Uterus (tissue), 4 donors: ENCODE data around the gene GLRA3. TPM values are rescaled to one million over a fixed set of nuclear protein-coding genes. Genes with fewer than 3 reads are reported as not detected.
"Not testable (repeated sequence)": the region's sequence is repeated elsewhere in the genome, so short reads cannot be mapped to it uniquely, and the experiment has no call there.

Experiments
- DNase-seq, 2 donors: peaks; one replicate each; pipeline ENCODE4 v3.0.0-alpha.2; 2019 to 2020
- H3K27ac ChIP-seq, 2 donors: fragments of 200-600 bp; sonication (generic); 1 replicate in 1 of 2; 2 replicates in 1 of 2; pipeline ENCODE4 v1.5.1; 2016 to 2018
- H3K27me3 ChIP-seq, 2 donors: fragments of 200-600 bp; sonication (generic); one replicate each; pipeline ENCODE4 v1.5.1; 2018 to 2019; ENCODE audit warnings: control low read depth in 1 of 2
- H3K36me3 ChIP-seq, 2 donors: fragments of 200-600 bp; sonication (generic); one replicate each; pipeline ENCODE4 v1.5.1; 2019; ENCODE audit warnings: control low read depth in 1 of 2
- H3K4me1 ChIP-seq, 2 donors: fragments of 200-600 bp; sonication (generic); one replicate each; pipeline ENCODE4 v1.5.1; 2018 to 2019; ENCODE audit warnings: control low read depth in 1 of 2
- H3K4me3 ChIP-seq, 2 donors: fragments of 200-600 bp; sonication (generic); 1 replicate in 1 of 2; 2 replicates in 1 of 2; pipeline ENCODE4 v1.5.1; 2018 to 2019; ENCODE audit warnings: mild to moderate bottlenecking in 1 of 2
- H3K9me3 ChIP-seq, 2 donors: fragments of 200-600 bp; sonication (generic); one replicate each; pipeline ENCODE4 v1.5.1; 2019; ENCODE audit warnings: control low read depth in 1 of 2
- POLR2A ChIP-seq, 2 donors: fragments of 450-650 bp; IDR thresholded peaks; one replicate each; pipeline ENCODE4 v1.6.1; 2016; ENCODE audit warnings: antibody characterized with exemption in 2 of 2, mild to moderate bottlenecking in 1 of 2, moderate library complexity in 1 of 2
- intact Hi-C: fragments of 100-400 bp; cut with DNase I; formaldehyde crosslinking; loops from one replicate; pipeline ENCODE4 v1.15.1; 2023; ENCODE audit warnings: low total_unique reads
- total RNA-seq, 4 donors: library from RNA; depleted of rRNA in 3 of 4; stranded (reverse); fragments of >200 nt in 3 of 4; gene quantifications; one replicate each; pipeline versions ENCODE4 v1.1.0 to v1.2.4, GENCODE V29; 2014 to 2023
- TF ChIP-seq, protein P1 (sequence below), 4 experiments: fragments of 200-600 bp in 2 of 4; fragments of 450-650 bp in 2 of 4; sonication (generic) in 2 of 4; IDR thresholded peaks; one replicate each; pipeline ENCODE4 v1.5.1; 2016 to 2019; ENCODE audit warnings: antibody characterized with exemption in 4 of 4, mild to moderate bottlenecking in 2 of 4, moderate library complexity in 1 of 4
- donor health status: DM: yes; HTN: yes; CAD: no.

GLRA3 gene
- total RNA-seq, 4 donors from 2014 or later, result 0.09 to 0.41 TPM; not detected in 2

DNA sequence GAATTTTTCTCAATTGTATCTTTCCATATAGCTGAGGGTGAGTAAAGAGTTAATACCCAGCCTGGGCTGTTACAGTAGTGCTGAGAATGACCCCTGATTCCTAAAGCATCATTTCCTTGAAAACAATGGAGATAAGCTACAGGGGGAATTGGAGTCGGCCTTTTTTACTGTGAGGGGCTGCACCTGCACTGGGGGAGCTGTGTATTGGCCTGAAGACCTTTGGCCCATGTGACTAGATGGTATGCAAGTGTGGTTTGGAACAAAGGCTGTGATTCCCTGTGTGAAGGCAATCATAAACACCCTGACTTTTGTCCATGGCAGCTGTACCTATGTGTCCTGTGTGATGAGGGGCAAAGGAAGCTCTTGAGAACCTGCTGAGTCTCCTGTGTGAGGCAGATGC lies 182.7 kb downstream of the GLRA3 start:
- Histone ChIP-seq H3K9me3 (no peaks in the 10 kb centered on the region), H3K4me3 (no peak overlapping the region), H3K27ac (no peak overlapping the region), H3K27me3 (no peaks in the 10 kb centered on the region), H3K4me1 (no peaks in the 10 kb centered on the region), H3K36me3 (no peaks in the 10 kb centered on the region)
- TF ChIP-seq POLR2A (IDR thresholded peaks at IDR 0.05), result no peak
- TF ChIP-seq, protein P1, sequence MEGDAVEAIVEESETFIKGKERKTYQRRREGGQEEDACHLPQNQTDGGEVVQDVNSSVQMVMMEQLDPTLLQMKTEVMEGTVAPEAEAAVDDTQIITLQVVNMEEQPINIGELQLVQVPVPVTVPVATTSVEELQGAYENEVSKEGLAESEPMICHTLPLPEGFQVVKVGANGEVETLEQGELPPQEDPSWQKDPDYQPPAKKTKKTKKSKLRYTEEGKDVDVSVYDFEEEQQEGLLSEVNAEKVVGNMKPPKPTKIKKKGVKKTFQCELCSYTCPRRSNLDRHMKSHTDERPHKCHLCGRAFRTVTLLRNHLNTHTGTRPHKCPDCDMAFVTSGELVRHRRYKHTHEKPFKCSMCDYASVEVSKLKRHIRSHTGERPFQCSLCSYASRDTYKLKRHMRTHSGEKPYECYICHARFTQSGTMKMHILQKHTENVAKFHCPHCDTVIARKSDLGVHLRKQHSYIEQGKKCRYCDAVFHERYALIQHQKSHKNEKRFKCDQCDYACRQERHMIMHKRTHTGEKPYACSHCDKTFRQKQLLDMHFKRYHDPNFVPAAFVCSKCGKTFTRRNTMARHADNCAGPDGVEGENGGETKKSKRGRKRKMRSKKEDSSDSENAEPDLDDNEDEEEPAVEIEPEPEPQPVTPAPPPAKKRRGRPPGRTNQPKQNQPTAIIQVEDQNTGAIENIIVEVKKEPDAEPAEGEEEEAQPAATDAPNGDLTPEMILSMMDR (IDR thresholded peaks at IDR 0.05), result no peak
- no peak for DNase-seq
- intact Hi-C loops, result no loop called here

DNA sequence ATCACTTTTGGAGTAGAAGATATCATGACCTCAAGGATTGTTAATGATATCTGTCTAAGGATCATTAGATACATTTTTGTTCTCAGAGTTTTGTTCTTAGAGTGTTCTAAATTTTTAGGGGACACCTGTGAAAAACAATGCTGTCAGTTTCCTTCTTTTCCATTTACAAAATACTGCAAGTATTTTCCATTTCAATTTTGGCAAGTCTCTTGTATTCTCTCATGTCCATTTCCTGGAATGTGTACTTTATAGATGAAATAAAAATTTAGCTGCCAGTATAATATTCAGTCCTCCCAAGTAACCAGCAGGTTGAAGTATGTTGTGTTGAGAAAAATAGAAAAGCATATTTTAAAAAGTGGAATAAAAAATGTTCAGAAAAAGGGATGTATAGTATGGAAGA lies 188.9 kb downstream of the GLRA3 start:
- intact Hi-C loops, result no loop called here
- no peaks in the 10 kb centered on the region for H3K36me3 ChIP-seq
- no peaks in the 10 kb centered on the region for H3K4me1 ChIP-seq
- H3K27ac ChIP-seq, result no peak overlapping the region
- DNase-seq, result no peak
- no peak overlapping the region for H3K4me3 ChIP-seq
- no peaks in the 10 kb centered on the region for H3K27me3 ChIP-seq
- TF ChIP-seq, protein P1 (IDR thresholded peaks at IDR 0.05), result no peak
- TF ChIP-seq POLR2A (IDR thresholded peaks at IDR 0.05), result no peak
- no peaks in the 10 kb centered on the region for H3K9me3 ChIP-seq

DNA sequence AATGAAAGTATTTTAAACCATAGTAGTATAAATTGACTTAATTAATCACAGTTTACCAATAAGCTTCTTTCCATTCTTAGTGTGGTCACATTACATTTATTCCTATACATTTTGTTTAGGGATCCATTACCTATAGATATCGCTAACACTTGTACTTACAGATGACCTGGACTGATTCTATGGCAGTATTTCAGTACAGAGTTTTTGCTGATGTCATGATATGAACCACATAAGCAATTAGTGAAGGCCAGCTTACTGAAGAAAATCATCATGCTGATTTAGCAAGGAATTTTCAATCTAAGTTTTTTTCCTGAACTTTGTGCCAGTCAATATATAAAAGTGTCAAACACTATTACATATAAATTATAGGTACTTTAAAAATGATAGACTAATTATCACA lies 193.3 kb downstream of the GLRA3 start:
- DNase-seq, result no peak
- TF ChIP-seq, protein P1 (IDR thresholded peaks at IDR 0.05), result no peak
- no peaks in the 10 kb centered on the region for H3K36me3 ChIP-seq
- H3K4me1 ChIP-seq, result peaks cover 0 to under 1% of the 10 kb centered on the region in 2 donors
- H3K9me3 ChIP-seq, result no peaks in the 10 kb centered on the region
- H3K4me3 ChIP-seq, result no peak overlapping the region
- intact Hi-C loops, result loop anchor here (10.0 kb wide), 1 partner anchor 271 kb away; no protein-coding TSS in a partner anchor
- H3K27ac ChIP-seq, result no peak overlapping the region
- no peaks in the 10 kb centered on the region for H3K27me3 ChIP-seq

DNA sequence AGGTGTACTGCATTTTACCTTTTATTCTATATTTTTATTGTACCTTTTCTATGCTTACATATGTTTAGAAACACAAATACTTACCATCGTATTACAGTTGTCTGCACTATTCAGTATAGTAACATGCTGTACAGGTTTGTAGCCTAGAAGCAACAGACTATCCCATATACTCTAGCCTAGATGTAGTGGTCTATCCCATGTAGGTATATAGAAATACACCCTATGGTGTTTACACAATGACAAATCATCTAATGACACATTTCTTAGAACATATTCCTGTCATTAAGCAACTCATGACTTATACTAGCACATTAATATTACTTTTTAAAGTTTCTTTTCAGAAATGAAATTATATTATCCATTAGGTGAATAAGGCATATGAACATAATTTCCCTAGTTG lies 195.6 kb downstream of the GLRA3 start:
- TF ChIP-seq POLR2A (IDR thresholded peaks at IDR 0.05), result no peak
- TF ChIP-seq, protein P1 (IDR thresholded peaks at IDR 0.05), result no peak
- intact Hi-C loops, result loop anchor here (10.0 kb wide), 1 partner anchor 269 kb away; no protein-coding TSS in a partner anchor
- Histone ChIP-seq H3K4me1 (peaks cover 0 to 6% of the 10 kb centered on the region in 2 donors), H3K27me3 (no peaks in the 10 kb centered on the region), H3K4me3 (no peak overlapping the region), H3K27ac (no peak overlapping the region), H3K36me3 (no peaks in the 10 kb centered on the region), H3K9me3 (no peaks in the 10 kb centered on the region)
- DNase-seq, result no peak

DNA sequence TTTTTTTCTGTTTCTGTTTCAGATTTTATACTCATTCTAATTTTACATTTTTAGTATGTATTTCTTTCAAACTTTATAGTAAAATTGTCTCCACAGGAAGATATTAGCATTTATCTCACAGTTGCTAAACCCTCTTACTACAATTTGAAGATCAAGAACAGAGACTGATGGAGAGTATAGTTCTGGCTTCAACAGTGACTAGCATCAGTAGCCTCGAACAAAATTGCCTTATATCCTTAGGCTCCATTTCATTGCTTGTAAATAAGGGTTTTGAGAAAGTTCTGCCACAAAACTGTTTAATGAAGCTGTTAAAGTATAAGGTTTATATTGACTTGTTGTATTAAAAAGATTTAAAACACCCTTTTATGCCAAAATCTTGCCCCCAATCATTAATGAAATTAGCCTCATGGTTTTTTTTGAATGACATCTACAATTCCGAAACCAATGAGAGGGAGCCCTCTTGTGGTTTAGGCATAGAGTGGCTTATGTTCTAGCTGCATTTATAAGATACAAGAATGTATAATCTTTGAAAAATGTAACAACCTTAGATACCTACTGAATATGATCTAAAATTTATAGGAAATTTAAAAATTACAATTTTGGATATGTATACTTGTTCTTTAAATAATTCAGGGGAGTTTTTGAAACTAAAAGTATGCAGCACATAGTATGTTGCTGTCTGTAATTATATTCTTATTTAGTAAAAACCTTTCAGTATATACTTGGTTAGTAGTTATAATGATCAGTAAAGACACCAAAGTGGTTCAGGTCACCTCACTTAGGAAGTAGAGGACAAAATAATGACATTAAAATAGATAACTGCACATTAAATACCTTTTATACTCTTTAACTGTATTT lies 196.9 kb downstream of the GLRA3 start:
- DNase-seq, result peak in 1 of 2 donors; percentile 16
- intact Hi-C loops, result loop anchor here (10.0 kb wide), 1 partner anchor 267 kb away; no protein-coding TSS in a partner anchor

DNA sequence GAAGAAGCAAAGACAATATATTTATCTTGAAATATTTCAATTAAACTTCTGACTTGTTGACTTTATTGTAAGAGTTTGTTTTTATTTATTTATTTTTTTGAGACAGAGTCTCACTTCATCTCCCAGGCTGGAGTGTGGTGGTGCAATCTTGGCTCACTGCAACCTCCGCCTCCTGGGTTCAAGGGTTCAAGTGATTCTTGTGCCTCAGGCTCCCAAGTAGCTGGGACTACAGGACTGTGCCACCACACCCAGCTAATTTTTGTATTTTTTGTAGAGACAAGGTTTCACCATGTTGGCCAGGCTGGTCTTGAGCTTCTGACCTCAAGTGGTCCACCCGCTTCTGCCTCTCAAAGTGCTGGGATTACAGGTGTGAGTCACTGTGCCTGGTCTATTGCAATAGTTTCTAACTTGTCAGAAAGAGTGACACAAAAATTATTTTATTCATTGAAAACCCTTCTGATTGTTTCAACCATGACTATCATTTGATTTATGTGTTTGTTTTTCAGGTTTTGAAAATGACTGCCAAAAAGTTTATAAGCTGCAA lies 199.1 kb downstream of the GLRA3 start:
- H3K4me3 ChIP-seq, H3K27ac ChIP-seq, DNase-seq, H3K36me3 ChIP-seq, H3K9me3 ChIP-seq, H3K27me3 ChIP-seq, H3K4me1 ChIP-seq: not testable (repeated sequence)
- intact Hi-C loops, result loop anchor here (10.0 kb wide), 1 partner anchor 265 kb away; no protein-coding TSS in a partner anchor

More for the DNA sequence above, 196.9 kb downstream of the GLRA3 start:
- Histone ChIP-seq H3K4me1 (peaks cover 0 to 6% of the 10 kb centered on the region in 2 donors), H3K9me3 (no peaks in the 10 kb centered on the region), H3K27ac (peak overlapping the region in 1 of 2 donors; percentile 27), H3K36me3 (no peaks in the 10 kb centered on the region), H3K4me3 (no peak overlapping the region), H3K27me3 (no peaks in the 10 kb centered on the region)
- TF ChIP-seq, protein P1 (IDR thresholded peaks at IDR 0.05), result peak; percentile 54 to 83 (median 74)
- no peak for TF ChIP-seq POLR2A (IDR thresholded peaks at IDR 0.05)
